ENCODE measurements around the gene KRTAP4-2. TPM values are rescaled to one million over a fixed set of nuclear protein-coding genes. Genes with fewer than 3 reads are reported as not detected.

KRTAP4-2 gene
- total and polyA plus RNA-seq, 2 of the 13 experiments (the other 11 are each of a cell fraction or from before 2014, with no cell fraction given): not detected

DNA sequence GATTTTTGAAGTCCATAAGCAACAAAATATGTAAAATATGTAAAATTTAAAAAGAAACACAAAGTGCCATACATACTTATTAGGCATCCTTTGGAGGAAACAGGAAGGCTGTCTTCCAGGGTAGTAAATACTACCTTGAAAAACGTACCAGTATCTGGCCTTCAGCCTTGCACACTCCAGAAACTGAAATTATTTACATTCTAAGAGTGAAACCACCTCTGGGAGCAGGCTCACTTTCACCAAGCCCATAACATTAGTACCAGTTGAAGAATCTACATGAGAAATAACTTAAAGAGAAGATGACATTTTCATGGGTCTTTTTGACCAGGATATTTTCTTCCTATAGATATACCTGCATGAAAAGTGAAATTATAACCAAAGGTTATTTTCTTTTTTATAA lies 18.0 kb upstream of the KRTAP4-2 start (continued):
- TF ChIP-seq, protein P1, sequence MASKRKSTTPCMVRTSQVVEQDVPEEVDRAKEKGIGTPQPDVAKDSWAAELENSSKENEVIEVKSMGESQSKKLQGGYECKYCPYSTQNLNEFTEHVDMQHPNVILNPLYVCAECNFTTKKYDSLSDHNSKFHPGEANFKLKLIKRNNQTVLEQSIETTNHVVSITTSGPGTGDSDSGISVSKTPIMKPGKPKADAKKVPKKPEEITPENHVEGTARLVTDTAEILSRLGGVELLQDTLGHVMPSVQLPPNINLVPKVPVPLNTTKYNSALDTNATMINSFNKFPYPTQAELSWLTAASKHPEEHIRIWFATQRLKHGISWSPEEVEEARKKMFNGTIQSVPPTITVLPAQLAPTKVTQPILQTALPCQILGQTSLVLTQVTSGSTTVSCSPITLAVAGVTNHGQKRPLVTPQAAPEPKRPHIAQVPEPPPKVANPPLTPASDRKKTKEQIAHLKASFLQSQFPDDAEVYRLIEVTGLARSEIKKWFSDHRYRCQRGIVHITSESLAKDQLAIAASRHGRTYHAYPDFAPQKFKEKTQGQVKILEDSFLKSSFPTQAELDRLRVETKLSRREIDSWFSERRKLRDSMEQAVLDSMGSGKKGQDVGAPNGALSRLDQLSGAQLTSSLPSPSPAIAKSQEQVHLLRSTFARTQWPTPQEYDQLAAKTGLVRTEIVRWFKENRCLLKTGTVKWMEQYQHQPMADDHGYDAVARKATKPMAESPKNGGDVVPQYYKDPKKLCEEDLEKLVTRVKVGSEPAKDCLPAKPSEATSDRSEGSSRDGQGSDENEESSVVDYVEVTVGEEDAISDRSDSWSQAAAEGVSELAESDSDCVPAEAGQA (IDR thresholded peaks at IDR 0.05; ENCODE audit: low read depth): no peak
- TF ChIP-seq, protein P1 (CRISPR knock-in tag; IDR thresholded peaks at IDR 0.05; ENCODE audit: borderline replicate concordance): no peak
- TF ChIP-seq, protein P2, sequence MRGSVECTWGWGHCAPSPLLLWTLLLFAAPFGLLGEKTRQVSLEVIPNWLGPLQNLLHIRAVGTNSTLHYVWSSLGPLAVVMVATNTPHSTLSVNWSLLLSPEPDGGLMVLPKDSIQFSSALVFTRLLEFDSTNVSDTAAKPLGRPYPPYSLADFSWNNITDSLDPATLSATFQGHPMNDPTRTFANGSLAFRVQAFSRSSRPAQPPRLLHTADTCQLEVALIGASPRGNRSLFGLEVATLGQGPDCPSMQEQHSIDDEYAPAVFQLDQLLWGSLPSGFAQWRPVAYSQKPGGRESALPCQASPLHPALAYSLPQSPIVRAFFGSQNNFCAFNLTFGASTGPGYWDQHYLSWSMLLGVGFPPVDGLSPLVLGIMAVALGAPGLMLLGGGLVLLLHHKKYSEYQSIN (CRISPR knock-in tag; IDR thresholded peaks at IDR 0.05; ENCODE audit: borderline replicate concordance): no peak
- TF ChIP-seq, protein P3, sequence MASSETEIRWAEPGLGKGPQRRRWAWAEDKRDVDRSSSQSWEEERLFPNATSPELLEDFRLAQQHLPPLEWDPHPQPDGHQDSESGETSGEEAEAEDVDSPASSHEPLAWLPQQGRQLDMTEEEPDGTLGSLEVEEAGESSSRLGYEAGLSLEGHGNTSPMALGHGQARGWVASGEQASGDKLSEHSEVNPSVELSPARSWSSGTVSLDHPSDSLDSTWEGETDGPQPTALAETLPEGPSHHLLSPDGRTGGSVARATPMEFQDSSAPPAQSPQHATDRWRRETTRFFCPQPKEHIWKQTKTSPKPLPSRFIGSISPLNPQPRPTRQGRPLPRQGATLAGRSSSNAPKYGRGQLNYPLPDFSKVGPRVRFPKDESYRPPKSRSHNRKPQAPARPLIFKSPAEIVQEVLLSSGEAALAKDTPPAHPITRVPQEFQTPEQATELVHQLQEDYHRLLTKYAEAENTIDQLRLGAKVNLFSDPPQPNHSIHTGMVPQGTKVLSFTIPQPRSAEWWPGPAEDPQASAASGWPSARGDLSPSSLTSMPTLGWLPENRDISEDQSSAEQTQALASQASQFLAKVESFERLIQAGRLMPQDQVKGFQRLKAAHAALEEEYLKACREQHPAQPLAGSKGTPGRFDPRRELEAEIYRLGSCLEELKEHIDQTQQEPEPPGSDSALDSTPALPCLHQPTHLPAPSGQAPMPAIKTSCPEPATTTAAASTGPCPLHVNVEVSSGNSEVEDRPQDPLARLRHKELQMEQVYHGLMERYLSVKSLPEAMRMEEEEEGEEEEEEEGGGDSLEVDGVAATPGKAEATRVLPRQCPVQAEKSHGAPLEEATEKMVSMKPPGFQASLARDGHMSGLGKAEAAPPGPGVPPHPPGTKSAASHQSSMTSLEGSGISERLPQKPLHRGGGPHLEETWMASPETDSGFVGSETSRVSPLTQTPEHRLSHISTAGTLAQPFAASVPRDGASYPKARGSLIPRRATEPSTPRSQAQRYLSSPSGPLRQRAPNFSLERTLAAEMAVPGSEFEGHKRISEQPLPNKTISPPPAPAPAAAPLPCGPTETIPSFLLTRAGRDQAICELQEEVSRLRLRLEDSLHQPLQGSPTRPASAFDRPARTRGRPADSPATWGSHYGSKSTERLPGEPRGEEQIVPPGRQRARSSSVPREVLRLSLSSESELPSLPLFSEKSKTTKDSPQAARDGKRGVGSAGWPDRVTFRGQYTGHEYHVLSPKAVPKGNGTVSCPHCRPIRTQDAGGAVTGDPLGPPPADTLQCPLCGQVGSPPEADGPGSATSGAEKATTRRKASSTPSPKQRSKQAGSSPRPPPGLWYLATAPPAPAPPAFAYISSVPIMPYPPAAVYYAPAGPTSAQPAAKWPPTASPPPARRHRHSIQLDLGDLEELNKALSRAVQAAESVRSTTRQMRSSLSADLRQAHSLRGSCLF (CRISPR knock-in tag; IDR thresholded peaks at IDR 0.05; ENCODE audit: borderline replicate concordance): no peak

Measured in HepG2 (cell line).